GM23248 (cell line): ENCODE data around the gene MLF2.

Source experiments
- EZH2 ChIP-seq: fragments of 200-600 bp; sonication (generic); IDR thresholded peaks from 2 replicates; pipeline ENCODE4 v1.6.1; 2018; ENCODE audit warnings: antibody characterized with exemption, mild to moderate bottlenecking; ENCODE audit not compliant: insufficient read depth, poor library complexity, severe bottlenecking
- EZH2phosphoT487 ChIP-seq: fragments of 200-600 bp; sonication (generic); IDR thresholded peaks from 2 replicates; pipeline ENCODE4 v1.6.1; 2018; ENCODE audit warnings: antibody characterized with exemption, moderate library complexity, mild to moderate bottlenecking, low read depth; ENCODE audit not compliant: insufficient read depth

- TF ChIP-seq EZH2 (no peak), EZH2phosphoT487 (no peak)
Measured at GRCh38 chr12:6747216-6747615, 5.7 kb downstream of the MLF2 start.
